Right ventricle myocardium inferior (tissue), 1 donor: Measurements from ENCODE around the gene FAR1. TPM values are rescaled to one million over a fixed set of nuclear protein-coding genes. Genes with fewer than 3 reads are reported as not detected.

Experiments used
- ATAC-seq: fragments of 200-7000 bp; cut with Tn5 transposase; one replicate; pipeline ENCODE4 v1.9.1; 2020; ENCODE audit warnings: mild to moderate bottlenecking, moderate library complexity
- DNase-seq: peaks from one replicate; pipeline ENCODE4 v3.0.0; 2021; ENCODE audit errors: missing footprints
- intact Hi-C: fragments of 100-400 bp; cut with DNase I; formaldehyde crosslinking; loops from one replicate; pipeline ENCODE4 v1.11.0; 2022
- total RNA-seq: library from RNA; stranded (reverse); fragmentation: NEBNext Ultra II Directional; extraction: Animal tissue kit (Norgen Biotek cat#: 25700); gene quantifications from one replicate; pipeline ENCODE4 v1.2.1, GENCODE V29; 2021
- donor health status: DM: no; HTN: yes; CAD: no; lungs with severe emphysema.

The FAR1 gene
- total RNA-seq, 1 donor from 2014 or later, result 35.4 TPM

- intact Hi-C loops, result no loop called here
- DNase-seq (no peak), ATAC-seq (no peak)
These were observed 97.4 kb downstream of the FAR1 start for GRCh38 chr11:13765886-13766285.

GRCh38 chr11:13767471-13767870, 99.0 kb downstream of the FAR1 start:
- ATAC-seq (no peak), DNase-seq (no peak)
- intact Hi-C loops, result no loop called here

- no peak for ATAC-seq
- intact Hi-C loops, result no loop called here
- no peak for DNase-seq
These were observed 100.7 kb downstream of the FAR1 start for GRCh38 chr11:13769188-13769587.

- no peak for ATAC-seq
- intact Hi-C loops, result loop anchor here (10.0 kb wide), 1 partner anchor 184 kb away; no protein-coding TSS in a partner anchor
- no peak for DNase-seq
These were observed 102.7 kb downstream of the FAR1 start for GRCh38 chr11:13771151-13771550.

- no peak for ATAC-seq
- intact Hi-C loops, result loop anchor here (2.0 to 10.0 kb wide), 2 partner anchors 182 to 476 kb away; no protein-coding TSS in a partner anchor
- no peak for DNase-seq
These were observed 104.0 kb downstream of the FAR1 start for GRCh38 chr11:13772223-13773046.

GRCh38 chr11:13775471-13775870, 107.0 kb downstream of the FAR1 start:
- DNase-seq (no peak), ATAC-seq (no peak)
- intact Hi-C loops, result loop anchor here (10.0 kb wide), 1 partner anchor 179 kb away; no protein-coding TSS in a partner anchor

- ATAC-seq, result no peak
These were observed 107.8 kb downstream of the FAR1 start for GRCh38 chr11:13776134-13776815.

GRCh38 chr11:13777341-13777985, 109.0 kb downstream of the FAR1 start:
- DNase-seq (no peak), ATAC-seq (no peak)
- intact Hi-C loops, result loop anchor here (10.0 kb wide), 1 partner anchor 177 kb away; no protein-coding TSS in a partner anchor

More at GRCh38 chr11:13776134-13776815, 107.8 kb downstream of the FAR1 start:
- intact Hi-C loops, result loop anchor here (10.0 kb wide), 1 partner anchor 179 kb away; no protein-coding TSS in a partner anchor
- DNase-seq, result no peak

GRCh38 chr11:13778345-13778744, 109.9 kb downstream of the FAR1 start:
- ATAC-seq, result no peak
- intact Hi-C loops, result loop anchor here (10.0 kb wide), 1 partner anchor 176 kb away; no protein-coding TSS in a partner anchor

GRCh38 chr11:13781153-13781552, 112.7 kb downstream of the FAR1 start:
- ATAC-seq (no peak), DNase-seq (no peak)
- intact Hi-C loops, result no loop called here

More at GRCh38 chr11:13778345-13778744, 109.9 kb downstream of the FAR1 start:
- no peak for DNase-seq

Other genes with a start within 250 kb of the FAR1 start
- 19.3 TPM for gene BTBD10, start 205.4 kb upstream of the FAR1 start, total RNA-seq
- not detected for gene PTH, start 172.7 kb upstream of the FAR1 start, total RNA-seq